ENCODE results near the gene GFY.

Gene GFY

DNA sequence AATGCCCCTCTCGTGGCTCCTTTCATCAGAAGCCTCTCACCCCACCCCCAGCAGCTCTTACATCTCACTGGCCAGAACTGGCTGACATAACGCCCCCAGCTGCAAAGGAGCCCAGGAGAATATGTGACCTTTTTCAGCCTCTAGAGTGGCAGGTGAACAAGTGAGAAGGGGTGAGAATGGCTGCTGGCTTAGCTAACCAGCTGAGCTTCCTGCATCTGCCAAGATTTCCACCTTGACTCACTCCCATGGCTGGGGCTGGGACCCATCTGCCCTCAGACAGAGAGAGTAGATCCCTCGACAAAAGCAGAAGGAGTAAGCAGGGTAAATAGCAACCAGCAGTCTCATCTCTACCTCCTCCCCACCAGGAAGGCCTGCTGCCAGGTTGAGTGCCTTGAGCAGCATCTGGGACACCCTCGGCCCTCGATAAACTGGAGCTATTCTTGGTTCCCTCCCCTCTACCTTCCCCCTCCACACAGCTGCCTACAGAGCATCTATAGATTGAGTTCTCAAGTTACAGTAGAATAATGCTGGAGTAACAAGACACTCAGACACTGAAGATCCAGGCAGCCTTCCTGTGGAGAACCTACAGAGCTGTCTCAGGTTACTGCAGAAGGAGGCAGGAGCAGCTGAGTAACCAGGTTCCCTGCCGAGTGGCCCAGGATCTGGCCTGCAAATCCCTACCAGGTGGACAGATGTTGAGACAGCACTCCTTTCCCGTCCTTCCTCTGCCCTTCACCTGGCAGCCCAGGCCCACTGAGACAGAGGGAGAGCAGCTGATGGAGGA lies 21.6 kb upstream of the GFY start (continued):
- TF ChIP-seq, protein P1, sequence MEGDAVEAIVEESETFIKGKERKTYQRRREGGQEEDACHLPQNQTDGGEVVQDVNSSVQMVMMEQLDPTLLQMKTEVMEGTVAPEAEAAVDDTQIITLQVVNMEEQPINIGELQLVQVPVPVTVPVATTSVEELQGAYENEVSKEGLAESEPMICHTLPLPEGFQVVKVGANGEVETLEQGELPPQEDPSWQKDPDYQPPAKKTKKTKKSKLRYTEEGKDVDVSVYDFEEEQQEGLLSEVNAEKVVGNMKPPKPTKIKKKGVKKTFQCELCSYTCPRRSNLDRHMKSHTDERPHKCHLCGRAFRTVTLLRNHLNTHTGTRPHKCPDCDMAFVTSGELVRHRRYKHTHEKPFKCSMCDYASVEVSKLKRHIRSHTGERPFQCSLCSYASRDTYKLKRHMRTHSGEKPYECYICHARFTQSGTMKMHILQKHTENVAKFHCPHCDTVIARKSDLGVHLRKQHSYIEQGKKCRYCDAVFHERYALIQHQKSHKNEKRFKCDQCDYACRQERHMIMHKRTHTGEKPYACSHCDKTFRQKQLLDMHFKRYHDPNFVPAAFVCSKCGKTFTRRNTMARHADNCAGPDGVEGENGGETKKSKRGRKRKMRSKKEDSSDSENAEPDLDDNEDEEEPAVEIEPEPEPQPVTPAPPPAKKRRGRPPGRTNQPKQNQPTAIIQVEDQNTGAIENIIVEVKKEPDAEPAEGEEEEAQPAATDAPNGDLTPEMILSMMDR (tag by site-specific recombination; IDR thresholded peaks at IDR 0.05) = no peak
- TF ChIP-seq ZNF423 (tag by site-specific recombination; IDR thresholded peaks at IDR 0.05) (no peak), ZNF501 (tag by site-specific recombination; IDR thresholded peaks at IDR 0.05) (no peak), ZNF549 (tag by site-specific recombination; IDR thresholded peaks at IDR 0.05) (no peak), ZNF785 (tag by site-specific recombination; IDR thresholded peaks at IDR 0.05) (no peak), ZIC2 (tag by site-specific recombination; IDR thresholded peaks at IDR 0.05) (peak; percentile 93), ZNF202 (tag by site-specific recombination; IDR thresholded peaks at IDR 0.05; ENCODE audit: borderline replicate concordance) (no peak), ZFP37 (tag by site-specific recombination; IDR thresholded peaks at IDR 0.05) (no peak), ZNF366 (tag by site-specific recombination; conservative IDR thresholded peaks at IDR 0.05) (peak; percentile 74), ZNF664 (tag by site-specific recombination; IDR thresholded peaks at IDR 0.05) (no peak), MZF1 (tag by site-specific recombination; IDR thresholded peaks at IDR 0.05; ENCODE audit: borderline replicate concordance) (peak; percentile 88), HOXD13 (CRISPR knock-in tag; IDR thresholded peaks at IDR 0.05; ENCODE audit: borderline replicate concordance) (no peak), ZNF140 (tag by site-specific recombination; IDR thresholded peaks at IDR 0.05) (no peak), EGR2 (tag by site-specific recombination; IDR thresholded peaks at IDR 0.05; ENCODE audit: low read depth) (peak; percentile 55), ZNF239 (tag by site-specific recombination; IDR thresholded peaks at IDR 0.05) (no peak), FEZF1 (tag by site-specific recombination; IDR thresholded peaks at IDR 0.05) (peak; percentile 32), ZNF48 (tag by site-specific recombination; IDR thresholded peaks at IDR 0.05) (no peak), ZNF155 (tag by site-specific recombination; IDR thresholded peaks at IDR 0.05) (no peak), ZNF138 (tag by site-specific recombination; IDR thresholded peaks at IDR 0.05; ENCODE audit: borderline replicate concordance) (no peak), ZNF701 (tag by site-specific recombination; IDR thresholded peaks at IDR 0.05) (no peak), ZNF184 (tag by site-specific recombination; IDR thresholded peaks at IDR 0.05) (no peak), YY2 (tag by site-specific recombination; IDR thresholded peaks at IDR 0.05) (no peak), ZNF133 (tag by site-specific recombination; IDR thresholded peaks at IDR 0.05) (no peak), ZNF658 (tag by site-specific recombination; IDR thresholded peaks at IDR 0.05) (no peak), ZNF529 (tag by site-specific recombination; IDR thresholded peaks at IDR 0.05; ENCODE audit: insufficient replicate concordance) (no peak), ZNF629 (tag by site-specific recombination; IDR thresholded peaks at IDR 0.05) (peak; percentile 51), ZNF132 (tag by site-specific recombination; IDR thresholded peaks at IDR 0.05; ENCODE audit: borderline replicate concordance) (no peak), ZNF146 (tag by site-specific recombination; IDR thresholded peaks at IDR 0.05) (no peak), ZNF624 (tag by site-specific recombination; IDR thresholded peaks at IDR 0.05) (no peak), ZNF335 (tag by site-specific recombination; conservative IDR thresholded peaks at IDR 0.05) (peak; percentile 61)
- TF ChIP-seq, protein P2, sequence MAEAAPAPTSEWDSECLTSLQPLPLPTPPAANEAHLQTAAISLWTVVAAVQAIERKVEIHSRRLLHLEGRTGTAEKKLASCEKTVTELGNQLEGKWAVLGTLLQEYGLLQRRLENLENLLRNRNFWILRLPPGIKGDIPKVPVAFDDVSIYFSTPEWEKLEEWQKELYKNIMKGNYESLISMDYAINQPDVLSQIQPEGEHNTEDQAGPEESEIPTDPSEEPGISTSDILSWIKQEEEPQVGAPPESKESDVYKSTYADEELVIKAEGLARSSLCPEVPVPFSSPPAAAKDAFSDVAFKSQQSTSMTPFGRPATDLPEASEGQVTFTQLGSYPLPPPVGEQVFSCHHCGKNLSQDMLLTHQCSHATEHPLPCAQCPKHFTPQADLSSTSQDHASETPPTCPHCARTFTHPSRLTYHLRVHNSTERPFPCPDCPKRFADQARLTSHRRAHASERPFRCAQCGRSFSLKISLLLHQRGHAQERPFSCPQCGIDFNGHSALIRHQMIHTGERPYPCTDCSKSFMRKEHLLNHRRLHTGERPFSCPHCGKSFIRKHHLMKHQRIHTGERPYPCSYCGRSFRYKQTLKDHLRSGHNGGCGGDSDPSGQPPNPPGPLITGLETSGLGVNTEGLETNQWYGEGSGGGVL (tag by site-specific recombination; IDR thresholded peaks at IDR 0.05) = peak; percentile 99
- TF ChIP-seq, protein P3, sequence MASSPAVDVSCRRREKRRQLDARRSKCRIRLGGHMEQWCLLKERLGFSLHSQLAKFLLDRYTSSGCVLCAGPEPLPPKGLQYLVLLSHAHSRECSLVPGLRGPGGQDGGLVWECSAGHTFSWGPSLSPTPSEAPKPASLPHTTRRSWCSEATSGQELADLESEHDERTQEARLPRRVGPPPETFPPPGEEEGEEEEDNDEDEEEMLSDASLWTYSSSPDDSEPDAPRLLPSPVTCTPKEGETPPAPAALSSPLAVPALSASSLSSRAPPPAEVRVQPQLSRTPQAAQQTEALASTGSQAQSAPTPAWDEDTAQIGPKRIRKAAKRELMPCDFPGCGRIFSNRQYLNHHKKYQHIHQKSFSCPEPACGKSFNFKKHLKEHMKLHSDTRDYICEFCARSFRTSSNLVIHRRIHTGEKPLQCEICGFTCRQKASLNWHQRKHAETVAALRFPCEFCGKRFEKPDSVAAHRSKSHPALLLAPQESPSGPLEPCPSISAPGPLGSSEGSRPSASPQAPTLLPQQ (tag by site-specific recombination; IDR thresholded peaks at IDR 0.05) = peak; percentile 64
- TF ChIP-seq, protein P4, sequence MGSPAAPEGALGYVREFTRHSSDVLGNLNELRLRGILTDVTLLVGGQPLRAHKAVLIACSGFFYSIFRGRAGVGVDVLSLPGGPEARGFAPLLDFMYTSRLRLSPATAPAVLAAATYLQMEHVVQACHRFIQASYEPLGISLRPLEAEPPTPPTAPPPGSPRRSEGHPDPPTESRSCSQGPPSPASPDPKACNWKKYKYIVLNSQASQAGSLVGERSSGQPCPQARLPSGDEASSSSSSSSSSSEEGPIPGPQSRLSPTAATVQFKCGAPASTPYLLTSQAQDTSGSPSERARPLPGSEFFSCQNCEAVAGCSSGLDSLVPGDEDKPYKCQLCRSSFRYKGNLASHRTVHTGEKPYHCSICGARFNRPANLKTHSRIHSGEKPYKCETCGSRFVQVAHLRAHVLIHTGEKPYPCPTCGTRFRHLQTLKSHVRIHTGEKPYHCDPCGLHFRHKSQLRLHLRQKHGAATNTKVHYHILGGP (tag by site-specific recombination; IDR thresholded peaks at IDR 0.05) = no peak
- TF ChIP-seq, protein P5, sequence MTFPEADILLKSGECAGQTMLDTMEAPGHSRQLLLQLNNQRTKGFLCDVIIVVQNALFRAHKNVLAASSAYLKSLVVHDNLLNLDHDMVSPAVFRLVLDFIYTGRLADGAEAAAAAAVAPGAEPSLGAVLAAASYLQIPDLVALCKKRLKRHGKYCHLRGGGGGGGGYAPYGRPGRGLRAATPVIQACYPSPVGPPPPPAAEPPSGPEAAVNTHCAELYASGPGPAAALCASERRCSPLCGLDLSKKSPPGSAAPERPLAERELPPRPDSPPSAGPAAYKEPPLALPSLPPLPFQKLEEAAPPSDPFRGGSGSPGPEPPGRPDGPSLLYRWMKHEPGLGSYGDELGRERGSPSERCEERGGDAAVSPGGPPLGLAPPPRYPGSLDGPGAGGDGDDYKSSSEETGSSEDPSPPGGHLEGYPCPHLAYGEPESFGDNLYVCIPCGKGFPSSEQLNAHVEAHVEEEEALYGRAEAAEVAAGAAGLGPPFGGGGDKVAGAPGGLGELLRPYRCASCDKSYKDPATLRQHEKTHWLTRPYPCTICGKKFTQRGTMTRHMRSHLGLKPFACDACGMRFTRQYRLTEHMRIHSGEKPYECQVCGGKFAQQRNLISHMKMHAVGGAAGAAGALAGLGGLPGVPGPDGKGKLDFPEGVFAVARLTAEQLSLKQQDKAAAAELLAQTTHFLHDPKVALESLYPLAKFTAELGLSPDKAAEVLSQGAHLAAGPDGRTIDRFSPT (tag by site-specific recombination; IDR thresholded peaks at IDR 0.05) = peak; percentile 72; the same call in 1 of the 2 replicates
